Fibroblast of lung (primary cell): ENCODE results near the gene THAP2.

ENCODE experiments used
- CTCF ChIP-seq, 2 donors: IDR thresholded peaks in 1 of 2; conservative IDR thresholded peaks in 1 of 2; 1 replicate in 1 of 2; 2 replicates in 1 of 2; pipeline ENCODE4 v1.5.1; 2011 to 2012; ENCODE audit warnings: low read length in 2 of 2, control low read depth in 1 of 2, inconsistent platforms in 1 of 2, low read depth in 1 of 2, mild to moderate bottlenecking in 1 of 2
- EZH2 ChIP-seq: IDR thresholded peaks from 2 replicates; pipeline ENCODE4 v1.5.1; 2012; ENCODE audit warnings: low read length, control low read depth, mild to moderate bottlenecking; ENCODE audit errors: missing control alignments

DNA sequence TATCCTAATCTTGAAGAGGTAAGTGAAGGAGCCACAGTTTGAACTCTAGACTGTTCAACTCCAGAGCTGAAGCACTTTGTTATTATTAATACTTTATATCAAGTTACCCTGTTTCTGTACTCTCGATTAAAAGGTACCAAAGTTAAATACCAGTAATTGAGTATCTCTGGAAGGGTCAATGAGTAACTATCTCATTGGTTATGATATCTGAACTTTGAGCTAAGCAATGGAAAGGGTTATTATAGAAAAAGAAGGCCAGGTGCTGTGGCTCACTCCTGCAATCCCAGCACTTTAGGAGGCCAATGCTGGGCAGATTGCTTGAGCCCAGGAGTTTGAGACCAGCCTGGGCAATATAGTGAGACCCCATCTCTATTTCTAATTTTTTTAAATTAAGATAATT is 31.7 kb downstream of the THAP2 start:
- TF ChIP-seq CTCF (conservative IDR thresholded peaks at IDR 0.05 in 1 of 2, IDR thresholded peaks at IDR 0.05 in 1 of 2; ENCODE audit: low read depth in 1 of 2, low read length in 2 of 2) (no peak), EZH2 (no peak)
